Measurements from ENCODE around the gene ADK. TPM values are rescaled to one million over a fixed set of nuclear protein-coding genes. Genes with fewer than 3 reads are reported as not detected.

Gene ADK
- total and polyA plus RNA-seq, 2 of the 4 experiments (the other 2 are of a cell fraction), result 30.6 to 40.9 TPM

DNA sequence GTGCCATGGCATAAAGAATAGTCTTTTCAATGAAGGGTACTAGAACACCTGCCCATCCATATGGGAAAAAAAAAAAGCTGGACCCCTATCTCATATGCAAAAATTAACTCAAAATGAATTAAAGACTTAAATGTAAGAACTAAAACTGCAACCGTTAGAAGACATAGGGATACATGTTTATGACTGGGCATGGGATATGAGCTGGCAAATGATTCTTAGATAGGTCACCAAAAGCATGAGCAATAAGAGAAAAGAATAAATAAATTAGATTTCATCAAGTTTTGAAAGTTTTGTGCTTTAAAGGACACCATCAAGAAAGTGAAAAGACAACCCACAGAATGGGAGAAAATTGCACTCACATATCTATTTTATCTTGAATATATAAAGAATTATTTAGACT, 222.0 kb downstream of the ADK start:
- H4K8ac ChIP-seq (ENCODE audit: low read depth in 2 of 2, low read length in 2 of 2), result no peak overlapping the region
- H3K9me3 ChIP-seq (ENCODE audit: control insufficient read depth, insufficient read depth, low read length), result no peaks in the 10 kb centered on the region
- no peak overlapping the region for H3K23ac ChIP-seq (ENCODE audit: low read depth, low read length)
- no peak overlapping the region for H3K9ac ChIP-seq (ENCODE audit: low read depth, low read length)
- no CpG with 5 or more reads among the region's 1 CpG for WGBS, 2 experiments (ENCODE audit: extremely low coverage in 2 of 2, insufficient read length in 1 of 2)
- ATAC-seq (ENCODE audit: low read depth) (no peak), DNase-seq (peak; percentile 50)
- H2BK15ac ChIP-seq (ENCODE audit: low read depth, low read length), result no peak overlapping the region
- no peak overlapping the region for H2BK120ac ChIP-seq (ENCODE audit: low read depth, low read length)
- H2BK20ac ChIP-seq (ENCODE audit: low read depth, low read length), result no peak overlapping the region
- dilution Hi-C loops (cut with HindIII; ENCODE audit: low sequenced_read_pairs, unreplicated experiment), result no loop called here
- in situ Hi-C loops (cut with MboI; ENCODE audit: low sequenced_read_pairs), result no loop called here
- H2BK5ac ChIP-seq (ENCODE audit: low read depth, low read length, poor library complexity, severe bottlenecking), result peak overlapping the region; percentile 54
- H3K4ac ChIP-seq (ENCODE audit: low read depth, low read length), result no peak overlapping the region
- TF ChIP-seq NFE2L2 (IDR thresholded peaks at IDR 0.05; ENCODE audit: low read depth, low read length) (no peak), FOS (IDR thresholded peaks at IDR 0.05; ENCODE audit: low read depth, low read length) (no peak), SMC3 (IDR thresholded peaks at IDR 0.05; ENCODE audit: low read depth, low read length) (no peak), MAZ (IDR thresholded peaks at IDR 0.05; ENCODE audit: borderline replicate concordance, low read depth, low read length) (no peak), RCOR1 (IDR thresholded peaks at IDR 0.05; ENCODE audit: insufficient replicate concordance, low read length) (no peak), MAFK (IDR thresholded peaks at IDR 0.05; ENCODE audit: low read depth, low read length) (no peak), POLR2A (IDR thresholded peaks at IDR 0.05; ENCODE audit: low read depth, low read length) (no peak), MXI1 (IDR thresholded peaks at IDR 0.05; ENCODE audit: borderline replicate concordance, low read depth, low read length) (no peak), CHD1 (IDR thresholded peaks at IDR 0.05; ENCODE audit: low read depth, low read length) (no peak), CEBPB (IDR thresholded peaks at IDR 0.05; ENCODE audit: low read depth, low read length) (no peak), BHLHE40 (IDR thresholded peaks at IDR 0.05; ENCODE audit: low read depth, low read length) (no peak), RAD21 (IDR thresholded peaks at IDR 0.05; ENCODE audit: low read length) (no peak), RFX5 (IDR thresholded peaks at IDR 0.05; ENCODE audit: low read depth, low read length) (no peak)
- TF ChIP-seq, protein P1, sequence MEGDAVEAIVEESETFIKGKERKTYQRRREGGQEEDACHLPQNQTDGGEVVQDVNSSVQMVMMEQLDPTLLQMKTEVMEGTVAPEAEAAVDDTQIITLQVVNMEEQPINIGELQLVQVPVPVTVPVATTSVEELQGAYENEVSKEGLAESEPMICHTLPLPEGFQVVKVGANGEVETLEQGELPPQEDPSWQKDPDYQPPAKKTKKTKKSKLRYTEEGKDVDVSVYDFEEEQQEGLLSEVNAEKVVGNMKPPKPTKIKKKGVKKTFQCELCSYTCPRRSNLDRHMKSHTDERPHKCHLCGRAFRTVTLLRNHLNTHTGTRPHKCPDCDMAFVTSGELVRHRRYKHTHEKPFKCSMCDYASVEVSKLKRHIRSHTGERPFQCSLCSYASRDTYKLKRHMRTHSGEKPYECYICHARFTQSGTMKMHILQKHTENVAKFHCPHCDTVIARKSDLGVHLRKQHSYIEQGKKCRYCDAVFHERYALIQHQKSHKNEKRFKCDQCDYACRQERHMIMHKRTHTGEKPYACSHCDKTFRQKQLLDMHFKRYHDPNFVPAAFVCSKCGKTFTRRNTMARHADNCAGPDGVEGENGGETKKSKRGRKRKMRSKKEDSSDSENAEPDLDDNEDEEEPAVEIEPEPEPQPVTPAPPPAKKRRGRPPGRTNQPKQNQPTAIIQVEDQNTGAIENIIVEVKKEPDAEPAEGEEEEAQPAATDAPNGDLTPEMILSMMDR (conservative IDR thresholded peaks at IDR 0.05; ENCODE audit: low read depth, low read length), result no peak
- TF ChIP-seq, protein P2, sequence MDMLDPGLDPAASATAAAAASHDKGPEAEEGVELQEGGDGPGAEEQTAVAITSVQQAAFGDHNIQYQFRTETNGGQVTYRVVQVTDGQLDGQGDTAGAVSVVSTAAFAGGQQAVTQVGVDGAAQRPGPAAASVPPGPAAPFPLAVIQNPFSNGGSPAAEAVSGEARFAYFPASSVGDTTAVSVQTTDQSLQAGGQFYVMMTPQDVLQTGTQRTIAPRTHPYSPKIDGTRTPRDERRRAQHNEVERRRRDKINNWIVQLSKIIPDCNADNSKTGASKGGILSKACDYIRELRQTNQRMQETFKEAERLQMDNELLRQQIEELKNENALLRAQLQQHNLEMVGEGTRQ (IDR thresholded peaks at IDR 0.05; ENCODE audit: low read depth, low read length), result no peak
- H3K27ac ChIP-seq (ENCODE audit: insufficient read depth, low read length), result no peak overlapping the region
- no peak overlapping the region for H3K18ac ChIP-seq (ENCODE audit: low read depth, low read length)
- no peak overlapping the region for H4K5ac ChIP-seq (ENCODE audit: low read depth, low read length)
- no peak overlapping the region for H2AFZ ChIP-seq (replicated peaks; ENCODE audit: low read length, poor library complexity)
- no peak overlapping the region for H2AK9ac ChIP-seq (replicated peaks; ENCODE audit: low read depth, low read length, poor library complexity)
- no peak overlapping the region for H2AK5ac ChIP-seq (ENCODE audit: low read depth, low read length)
- ChIA-PET CTCF (no interaction called here), POLR2A (ENCODE audit: unreplicated experiment) (no interaction called here)
- no peaks in the 10 kb centered on the region for H3K36me3 ChIP-seq (ENCODE audit: control insufficient read depth, insufficient read depth, low read length)
- no peaks in the 10 kb centered on the region for H3K27me3 ChIP-seq (ENCODE audit: control insufficient read depth, insufficient read depth, low read length)
- H3K79me1 ChIP-seq (ENCODE audit: low read depth in 1 of 2, low read length in 2 of 2), result peaks cover 6 to 25% of the 10 kb centered on the region in 2 experiments
- no peaks in the 10 kb centered on the region for H4K20me1 ChIP-seq (ENCODE audit: insufficient read depth, low read length)
- intact Hi-C loops (cut with micrococcal nuclease), result no loop called here
- no peak overlapping the region for H3K14ac ChIP-seq (replicated peaks; ENCODE audit: low read depth, low read length)
- H3K4me2 ChIP-seq (ENCODE audit: low read depth, low read length), result no peak overlapping the region
- H3K4me3 ChIP-seq (ENCODE audit: insufficient read depth, low read depth, low read length), result no peak overlapping the region
- no peaks in the 10 kb centered on the region; the same call in 1 of the 2 replicates for H3K4me1 ChIP-seq (ENCODE audit: control insufficient read depth, insufficient read depth, low read length)
- H3K9me1 ChIP-seq (ENCODE audit: insufficient read depth, low read length), result peaks cover 9% of the 10 kb centered on the region
- no peak overlapping the region for H4K91ac ChIP-seq (ENCODE audit: insufficient read depth, low read depth, low read length)
- BruUV-seq (replicated peaks), result no TSS peak
- no peak overlapping the region for H3K56ac ChIP-seq (ENCODE audit: extremely low read depth, insufficient read depth, low read length)

Measured in IMR-90 (cell line).